HepG2 (cell line): ENCODE data around the gene MYH9. TPM values are rescaled to one million over a fixed set of nuclear protein-coding genes. Genes with fewer than 3 reads are reported as not detected.

Source experiments
- AHR ChIP-seq: IDR thresholded peaks from 2 replicates; pipeline ENCODE4 v1.6.1; 2018; ENCODE audit warnings: missing genetic modification reagents, missing compliant biosample characterization
- HNRNPLL ChIP-seq: fragments of 200-400 bp; formaldehyde crosslinking; IDR thresholded peaks from 2 replicates; pipeline ENCODE4 v1.6.1; 2017; ENCODE audit warnings: mild to moderate bottlenecking, low read depth, low read length; ENCODE audit not compliant: poor library complexity, severe bottlenecking
- KDM3A ChIP-seq: IDR thresholded peaks from 2 replicates; pipeline ENCODE4 v1.6.1; 2018; ENCODE audit warnings: low read depth, missing compliant biosample characterization
- MZF1 ChIP-seq: sonication (generic); formaldehyde crosslinking; IDR thresholded peaks from 2 replicates; pipeline ENCODE4 v1.8.1; 2023; ENCODE audit warnings: mild to moderate bottlenecking, missing genetic modification reagents, borderline replicate concordance
- RAD21 ChIP-seq: fragments of 450-650 bp; formaldehyde crosslinking; IDR thresholded peaks from 2 replicates; pipeline ENCODE4 v1.5.0; 2020; ENCODE audit warnings: mild to moderate bottlenecking
- RFXANK ChIP-seq: IDR thresholded peaks from 2 replicates; pipeline ENCODE4 v1.6.1; 2016
- STAG1 ChIP-seq: sonication (generic); formaldehyde crosslinking; IDR thresholded peaks from 2 replicates; pipeline ENCODE4 v1.4.0; 2020; ENCODE audit warnings: missing genetic modification reagents
- ZNF230 ChIP-seq: sonication (generic); formaldehyde crosslinking; IDR thresholded peaks from 2 replicates; pipeline ENCODE4 v1.4.0; 2020; ENCODE audit warnings: mild to moderate bottlenecking, missing genetic modification reagents
- ZNF343 ChIP-seq: sonication (generic); formaldehyde crosslinking; IDR thresholded peaks from 2 replicates; pipeline ENCODE4 v1.4.0; 2020; ENCODE audit warnings: mild to moderate bottlenecking, missing genetic modification reagents
- ZNF501 ChIP-seq: sonication (generic); formaldehyde crosslinking; IDR thresholded peaks from 2 replicates; pipeline ENCODE4 v1.5.1; 2020; ENCODE audit warnings: mild to moderate bottlenecking, moderate library complexity, missing genetic modification reagents
- polyA plus RNA-seq, 8 experiments: library from polyadenylated mRNA; depleted of rRNA in 3 of 8; stranded (reverse) in 7 of 8; unstranded in 1 of 8; fragments of >200 nt; fragmentation: Illumina TruSeq in 4 of 8; extraction: Trizol in 4 of 8; gene quantifications; 2 replicates each; pipeline versions ENCODE4 v1.2.1 to v1.2.3, GENCODE V29; 2011 to 2016; ENCODE audit warnings: low read depth in 4 of 8, missing spikeins in 1 of 8, mixed read lengths in 1 of 8; ENCODE audit not compliant: insufficient read depth in 1 of 8
- total RNA-seq, 5 experiments: library from RNA; depleted of rRNA; stranded (reverse); fragments of >200 nt; fragmentation: Illumina TruSeq; extraction: Trizol; gene quantifications; 2 replicates each; pipeline ENCODE4 v1.2.3, GENCODE V29; 2016; ENCODE audit warnings: low read depth in 1 of 5
- TF ChIP-seq, protein P1 (sequence below): sonication (generic); formaldehyde crosslinking; IDR thresholded peaks from 2 replicates; pipeline ENCODE4 v1.4.0; 2020; ENCODE audit warnings: mild to moderate bottlenecking, missing genetic modification reagents, borderline replicate concordance
- TF ChIP-seq, protein P2 (sequence below): sonication (generic); formaldehyde crosslinking; IDR thresholded peaks from 2 replicates; pipeline ENCODE4 v1.4.0; 2020; ENCODE audit warnings: missing genetic modification reagents
- TF ChIP-seq, protein P3 (sequence below): sonication (generic); formaldehyde crosslinking; IDR thresholded peaks from one replicate; pipeline ENCODE4 v1.5.1; 2020; ENCODE audit warnings: mild to moderate bottlenecking, missing genetic modification reagents; ENCODE audit errors: not compliant biosample characterization
- TF ChIP-seq, protein P4 (sequence below): sonication (generic); formaldehyde crosslinking; IDR thresholded peaks from 2 replicates; pipeline ENCODE4 v1.8.0; 2022; ENCODE audit warnings: missing genetic modification reagents, low read depth, mild to moderate bottlenecking, borderline replicate concordance

MYH9 gene
- total and polyA plus RNA-seq, 2 of the 13 experiments (the other 11 are each of a cell fraction or from before 2014, with no cell fraction given) = 50.7 to 98.5 TPM

DNA sequence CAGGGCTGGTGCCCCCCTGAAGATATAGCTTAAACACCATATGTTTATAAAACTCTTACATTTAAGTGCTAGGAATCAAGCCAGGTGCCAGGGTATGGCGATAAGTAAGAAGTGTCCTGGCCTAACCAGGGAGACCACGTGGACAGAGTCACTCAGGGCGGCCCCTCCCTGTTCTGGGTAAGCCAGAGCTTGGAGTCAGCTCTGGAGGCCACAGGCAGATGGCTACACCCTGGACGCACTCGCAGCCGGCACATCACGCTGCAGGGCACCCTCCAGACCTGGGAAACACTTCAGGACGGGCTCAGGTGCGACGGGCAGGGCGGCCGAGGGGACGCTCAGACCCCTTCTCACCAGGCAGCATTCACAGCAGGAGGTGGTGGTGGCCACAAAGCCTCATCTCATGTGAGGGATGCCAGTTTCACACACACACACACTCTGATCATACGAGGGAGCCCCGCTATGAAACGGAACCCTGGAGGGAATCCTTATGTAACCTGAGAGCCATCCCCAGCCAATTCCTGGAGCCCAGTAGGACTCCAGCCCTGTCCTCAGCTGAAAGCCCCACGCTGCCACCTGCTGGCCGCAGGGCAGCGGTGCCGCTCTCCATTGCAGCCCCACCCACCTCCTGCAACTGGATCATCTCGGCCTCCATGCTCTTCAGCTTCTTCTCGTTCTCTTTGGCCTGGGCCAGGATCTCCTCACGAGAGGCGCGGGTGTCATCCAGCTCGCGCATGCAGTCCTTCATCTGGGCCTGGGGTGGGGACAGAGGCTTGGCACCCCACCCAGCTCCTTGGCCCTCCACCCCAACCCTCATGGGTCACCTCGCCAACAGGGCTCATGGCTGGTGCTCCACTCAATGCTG lies 101.4 kb downstream of the MYH9 start (continued):
- TF ChIP-seq, protein P1, sequence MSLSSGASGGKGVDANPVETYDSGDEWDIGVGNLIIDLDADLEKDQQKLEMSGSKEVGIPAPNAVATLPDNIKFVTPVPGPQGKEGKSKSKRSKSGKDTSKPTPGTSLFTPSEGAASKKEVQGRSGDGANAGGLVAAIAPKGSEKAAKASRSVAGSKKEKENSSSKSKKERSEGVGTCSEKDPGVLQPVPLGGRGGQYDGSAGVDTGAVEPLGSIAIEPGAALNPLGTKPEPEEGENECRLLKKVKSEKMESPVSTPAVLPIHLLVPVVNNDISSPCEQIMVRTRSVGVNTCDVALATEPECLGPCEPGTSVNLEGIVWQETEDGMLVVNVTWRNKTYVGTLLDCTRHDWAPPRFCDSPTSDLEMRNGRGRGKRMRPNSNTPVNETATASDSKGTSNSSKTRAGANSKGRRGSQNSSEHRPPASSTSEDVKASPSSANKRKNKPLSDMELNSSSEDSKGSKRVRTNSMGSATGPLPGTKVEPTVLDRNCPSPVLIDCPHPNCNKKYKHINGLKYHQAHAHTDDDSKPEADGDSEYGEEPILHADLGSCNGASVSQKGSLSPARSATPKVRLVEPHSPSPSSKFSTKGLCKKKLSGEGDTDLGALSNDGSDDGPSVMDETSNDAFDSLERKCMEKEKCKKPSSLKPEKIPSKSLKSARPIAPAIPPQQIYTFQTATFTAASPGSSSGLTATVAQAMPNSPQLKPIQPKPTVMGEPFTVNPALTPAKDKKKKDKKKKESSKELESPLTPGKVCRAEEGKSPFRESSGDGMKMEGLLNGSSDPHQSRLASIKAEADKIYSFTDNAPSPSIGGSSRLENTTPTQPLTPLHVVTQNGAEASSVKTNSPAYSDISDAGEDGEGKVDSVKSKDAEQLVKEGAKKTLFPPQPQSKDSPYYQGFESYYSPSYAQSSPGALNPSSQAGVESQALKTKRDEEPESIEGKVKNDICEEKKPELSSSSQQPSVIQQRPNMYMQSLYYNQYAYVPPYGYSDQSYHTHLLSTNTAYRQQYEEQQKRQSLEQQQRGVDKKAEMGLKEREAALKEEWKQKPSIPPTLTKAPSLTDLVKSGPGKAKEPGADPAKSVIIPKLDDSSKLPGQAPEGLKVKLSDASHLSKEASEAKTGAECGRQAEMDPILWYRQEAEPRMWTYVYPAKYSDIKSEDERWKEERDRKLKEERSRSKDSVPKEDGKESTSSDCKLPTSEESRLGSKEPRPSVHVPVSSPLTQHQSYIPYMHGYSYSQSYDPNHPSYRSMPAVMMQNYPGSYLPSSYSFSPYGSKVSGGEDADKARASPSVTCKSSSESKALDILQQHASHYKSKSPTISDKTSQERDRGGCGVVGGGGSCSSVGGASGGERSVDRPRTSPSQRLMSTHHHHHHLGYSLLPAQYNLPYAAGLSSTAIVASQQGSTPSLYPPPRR (CRISPR knock-in tag) = no peak
- TF ChIP-seq STAG1 (CRISPR knock-in tag) (peak; percentile 90), MZF1 (CRISPR knock-in tag) (no peak), ZNF343 (no peak), KDM3A (CRISPR knock-in tag) (peak; percentile 65; the same call in 1 of the 2 replicates), AHR (CRISPR knock-in tag) (no peak), RFXANK (CRISPR knock-in tag) (no peak), ZNF230 (CRISPR knock-in tag) (no peak), ZNF501 (CRISPR knock-in tag) (0 out of 2 replicates have a peak, but pooled peaks have one; percentile 1), HNRNPLL (peak; percentile 20), RAD21 (CRISPR knock-in tag) (peak; percentile 91)
- TF ChIP-seq, protein P2, sequence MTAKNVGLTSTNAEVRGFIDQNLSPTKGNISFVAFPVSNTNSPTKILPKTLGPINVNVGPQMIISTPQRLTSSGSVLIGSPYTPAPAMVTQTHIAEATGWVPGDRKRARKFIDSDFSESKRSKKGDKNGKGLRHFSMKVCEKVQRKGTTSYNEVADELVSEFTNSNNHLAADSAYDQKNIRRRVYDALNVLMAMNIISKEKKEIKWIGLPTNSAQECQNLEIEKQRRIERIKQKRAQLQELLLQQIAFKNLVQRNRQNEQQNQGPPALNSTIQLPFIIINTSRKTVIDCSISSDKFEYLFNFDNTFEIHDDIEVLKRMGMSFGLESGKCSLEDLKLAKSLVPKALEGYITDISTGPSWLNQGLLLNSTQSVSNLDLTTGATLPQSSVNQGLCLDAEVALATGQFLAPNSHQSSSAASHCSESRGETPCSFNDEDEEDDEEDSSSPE = no peak
- TF ChIP-seq, protein P3, sequence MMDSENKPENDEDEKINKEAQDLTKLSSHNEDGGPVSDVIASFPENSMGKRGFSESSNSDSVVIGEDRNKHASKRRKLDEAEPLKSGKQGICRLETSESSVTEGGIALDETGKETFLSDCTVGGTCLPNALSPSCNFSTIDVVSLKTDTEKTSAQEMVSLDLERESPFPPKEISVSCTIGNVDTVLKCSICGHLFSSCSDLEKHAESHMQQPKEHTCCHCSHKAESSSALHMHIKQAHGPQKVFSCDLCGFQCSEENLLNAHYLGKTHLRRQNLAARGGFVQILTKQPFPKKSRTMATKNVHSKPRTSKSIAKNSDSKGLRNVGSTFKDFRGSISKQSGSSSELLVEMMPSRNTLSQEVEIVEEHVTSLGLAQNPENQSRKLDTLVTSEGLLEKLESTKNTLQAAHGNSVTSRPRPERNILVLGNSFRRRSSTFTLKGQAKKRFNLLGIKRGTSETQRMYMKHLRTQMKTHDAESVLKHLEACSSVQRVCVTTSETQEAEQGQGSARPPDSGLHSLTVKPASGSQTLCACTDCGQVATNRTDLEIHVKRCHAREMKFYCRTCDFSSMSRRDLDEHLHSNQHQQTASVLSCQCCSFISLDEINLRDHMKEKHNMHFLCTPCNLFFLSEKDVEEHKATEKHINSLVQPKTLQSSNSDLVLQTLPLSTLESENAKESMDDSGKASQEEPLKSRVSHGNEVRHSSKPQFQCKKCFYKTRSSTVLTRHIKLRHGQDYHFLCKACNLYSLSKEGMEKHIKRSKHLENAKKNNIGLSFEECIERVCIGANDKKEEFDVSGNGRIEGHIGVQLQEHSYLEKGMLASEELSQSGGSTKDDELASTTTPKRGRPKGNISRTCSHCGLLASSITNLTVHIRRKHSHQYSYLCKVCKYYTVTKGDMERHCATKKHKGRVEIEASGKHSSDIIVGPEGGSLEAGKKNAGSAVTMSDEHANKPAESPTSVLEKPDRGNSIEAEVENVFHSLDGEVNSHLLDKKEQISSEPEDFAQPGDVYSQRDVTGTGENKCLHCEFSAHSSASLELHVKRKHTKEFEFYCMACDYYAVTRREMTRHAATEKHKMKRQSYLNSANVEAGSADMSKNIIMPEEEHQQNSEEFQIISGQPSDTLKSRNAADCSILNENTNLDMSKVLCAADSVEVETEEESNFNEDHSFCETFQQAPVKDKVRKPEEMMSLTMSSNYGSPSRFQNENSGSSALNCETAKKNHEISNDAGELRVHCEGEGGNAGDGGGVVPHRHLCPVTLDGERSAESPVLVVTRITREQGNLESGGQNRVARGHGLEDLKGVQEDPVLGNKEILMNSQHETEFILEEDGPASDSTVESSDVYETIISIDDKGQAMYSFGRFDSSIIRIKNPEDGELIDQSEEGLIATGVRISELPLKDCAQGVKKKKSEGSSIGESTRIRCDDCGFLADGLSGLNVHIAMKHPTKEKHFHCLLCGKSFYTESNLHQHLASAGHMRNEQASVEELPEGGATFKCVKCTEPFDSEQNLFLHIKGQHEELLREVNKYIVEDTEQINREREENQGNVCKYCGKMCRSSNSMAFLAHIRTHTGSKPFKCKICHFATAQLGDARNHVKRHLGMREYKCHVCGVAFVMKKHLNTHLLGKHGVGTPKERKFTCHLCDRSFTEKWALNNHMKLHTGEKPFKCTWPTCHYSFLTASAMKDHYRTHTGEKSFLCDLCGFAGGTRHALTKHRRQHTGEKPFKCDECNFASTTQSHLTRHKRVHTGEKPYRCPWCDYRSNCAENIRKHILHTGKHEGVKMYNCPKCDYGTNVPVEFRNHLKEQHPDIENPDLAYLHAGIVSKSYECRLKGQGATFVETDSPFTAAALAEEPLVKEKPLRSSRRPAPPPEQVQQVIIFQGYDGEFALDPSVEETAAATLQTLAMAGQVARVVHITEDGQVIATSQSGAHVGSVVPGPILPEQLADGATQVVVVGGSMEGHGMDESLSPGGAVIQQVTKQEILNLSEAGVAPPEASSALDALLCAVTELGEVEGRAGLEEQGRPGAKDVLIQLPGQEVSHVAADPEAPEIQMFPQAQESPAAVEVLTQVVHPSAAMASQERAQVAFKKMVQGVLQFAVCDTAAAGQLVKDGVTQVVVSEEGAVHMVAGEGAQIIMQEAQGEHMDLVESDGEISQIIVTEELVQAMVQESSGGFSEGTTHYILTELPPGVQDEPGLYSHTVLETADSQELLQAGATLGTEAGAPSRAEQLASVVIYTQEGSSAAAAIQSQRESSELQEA (CRISPR knock-in tag) = peak; percentile 31
- TF ChIP-seq, protein P4, sequence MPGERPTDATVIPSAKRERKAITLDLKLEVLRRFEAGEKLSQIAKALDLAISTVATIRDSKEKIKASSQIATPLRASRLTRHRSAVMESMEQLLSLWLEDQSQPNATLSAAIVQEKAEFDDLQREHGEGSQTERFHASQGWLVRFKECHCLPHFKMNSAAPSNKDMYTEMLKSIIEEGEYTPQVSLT (CRISPR knock-in tag) = no peak
